ENCODE data around the gene KLHL40.

GRCh38 chr3:42659451-42660130 is 25.7 kb upstream of the KLHL40 start:
- TF ChIP-seq CTCF (IDR thresholded peaks at IDR 0.05) (no peak), POLR2AphosphoS5 (IDR thresholded peaks at IDR 0.05; ENCODE audit: low read depth, low read length) (no peak), REST (IDR thresholded peaks at IDR 0.05; ENCODE audit: insufficient read depth in 1 of 2, low read depth in 2 of 2, low read length in 1 of 2) (no peak), SIN3A (IDR thresholded peaks at IDR 0.05; ENCODE audit: borderline replicate concordance, insufficient read depth, low read depth, low read length) (no peak), TCF7L2 (IDR thresholded peaks at IDR 0.05; ENCODE audit: low read depth, low read length) (no peak)

Measured in Panc1 (cell line).